ENCODE results near the gene POLE2. TPM values are rescaled to one million over a fixed set of nuclear protein-coding genes. Genes with fewer than 3 reads are reported as not detected.
A peak's percentile ranks its signal among the peaks of the same experiment; 100 is the strongest.

POLE2 gene
- total and polyA plus RNA-seq, 2 of the 13 experiments (the other 11 are each of a cell fraction or from before 2014, with no cell fraction given), result 16.6 to 37.0 TPM

DNA sequence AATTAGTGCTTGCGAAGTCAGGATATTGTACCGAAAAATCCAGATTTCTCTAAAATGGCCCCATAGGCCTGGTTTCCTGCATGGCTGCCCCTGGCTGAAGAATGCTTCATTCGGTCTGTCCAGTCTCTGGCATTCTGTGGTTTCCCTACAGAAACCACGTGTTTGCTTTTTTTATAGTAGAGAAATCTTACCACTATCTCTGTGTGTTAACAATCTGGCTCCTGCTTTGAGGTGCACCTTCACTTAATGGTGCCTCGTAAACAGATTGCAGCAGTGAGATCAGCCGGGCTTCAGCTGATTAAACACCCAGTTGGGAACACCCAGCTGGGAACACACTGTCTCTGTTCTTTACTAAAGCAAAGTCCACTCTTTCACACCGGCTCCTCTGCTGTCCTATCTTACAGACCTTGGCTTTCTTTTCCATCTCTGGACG lies 46.3 kb downstream of the POLE2 start:
- 18% methylated on average over 8 of the region's 8 CpGs for WGBS (ENCODE audit: low lambda C conversion rate)
- CTCF ChIA-PET (ENCODE audit: low intra/inter-chr PET ratio, low total read pairs), result no interaction called here
- POLR2A ChIA-PET, result interaction anchor here (1.0 to 3.0 kb wide), 6 partner anchors 8 to 345 kb away, joined by 3 to 10 read pairs (median 4); partner anchors contain the start of genes KLHDC2, RPL36AL and RPS29
- intact Hi-C loops (cut with micrococcal nuclease; ENCODE audit: unreplicated experiment) (loop anchor here (5.0 kb wide), 1 partner anchor 51 kb away; the partner anchor contains the start of gene KLHDC1), in situ Hi-C loops (cut with HindIII; ENCODE audit: extremely low pct_ligation_motif_present, low pct_unique_long_range_greater_than_20kb) (no loop called here)
- Histone ChIP-seq H3K4me3 (replicated peaks in 1 of 3; ENCODE audit: insufficient read depth in 1 of 3, low read depth in 2 of 3, low read length in 3 of 3) (peak overlapping the region in 2 of 3 experiments; percentile 7 to 13; a peak in 2 of 6 replicates), H3K4me2 (ENCODE audit: low read depth, low read length) (peak overlapping the region; percentile 77), H3K9ac (ENCODE audit: insufficient read depth, low read depth, low read length) (peak overlapping the region; percentile 48), H3K36me3 (replicated peaks in 1 of 2; ENCODE audit: control insufficient read depth in 1 of 2, insufficient read depth in 2 of 2, low read length in 2 of 2) (peaks cover 0 to 11% of the 10 kb centered on the region in 2 experiments; a peak in 3 of 5 replicates), H3K9me3 (ENCODE audit: low read length) (no peaks in the 10 kb centered on the region), H3K27me3 (ENCODE audit: control insufficient read depth in 1 of 2, insufficient read depth in 2 of 2, low read length in 2 of 2) (no peaks in the 10 kb centered on the region), H3K4me1 (ENCODE audit: insufficient read depth, low read length) (peaks cover 57% of the 10 kb centered on the region), H3K79me2 (ENCODE audit: insufficient read depth, low read length) (peaks cover 19% of the 10 kb centered on the region), H3K27ac (ENCODE audit: extremely low read length, insufficient read depth, low read length) (peak overlapping the region; percentile 70), H2AFZ (ENCODE audit: low read length) (no peak overlapping the region), H4K20me1 (ENCODE audit: insufficient read depth, low read length) (peaks cover 4% of the 10 kb centered on the region; the same call in 1 of the 2 replicates)
- DNase-seq (ENCODE audit: low spot score) (peak; percentile 96), ATAC-seq (peak; percentile 98), FAIRE-seq (peak; percentile 98)
- BruUV-seq (replicated peaks), result no TSS peak
- TF ChIP-seq GFI1 (CRISPR knock-in tag; IDR thresholded peaks at IDR 0.05; ENCODE audit: borderline replicate concordance) (peak; percentile 88), RARG (CRISPR knock-in tag; IDR thresholded peaks at IDR 0.05; ENCODE audit: low read depth) (no peak), NFYB (CRISPR knock-in tag; IDR thresholded peaks at IDR 0.05) (no peak), ZFP36 (IDR thresholded peaks at IDR 0.05; ENCODE audit: borderline replicate concordance, low read depth, low read length, partially characterized antibody) (peak; percentile 49), ZNF292 (CRISPR knock-in tag; IDR thresholded peaks at IDR 0.05; ENCODE audit: borderline replicate concordance, low read depth) (peak; percentile 96), SKI (IDR thresholded peaks at IDR 0.05; ENCODE audit: partially characterized antibody) (peak; percentile 67), ZNF124 (CRISPR knock-in tag; IDR thresholded peaks at IDR 0.05) (0 out of 2 replicates have a peak, but pooled peaks have one; percentile 51), XRCC5 (optimal IDR thresholded peaks at IDR 0.05; ENCODE audit: low read length) (peak; percentile 30), ZSCAN21 (CRISPR knock-in tag; IDR thresholded peaks at IDR 0.05; ENCODE audit: borderline replicate concordance) (no peak), IKZF4 (CRISPR knock-in tag; IDR thresholded peaks at IDR 0.05; ENCODE audit: borderline replicate concordance, low read depth, not compliant biosample characterization) (no peak), ZBTB38 (CRISPR knock-in tag; IDR thresholded peaks at IDR 0.05) (peak; percentile 70), KLF16 (CRISPR knock-in tag; IDR thresholded peaks at IDR 0.05) (peak in 1 of 2 experiments; percentile 44; a peak in 1 of 4 replicates), ZNF572 (CRISPR knock-in tag; IDR thresholded peaks at IDR 0.05) (no peak), HDAC2 (CRISPR knock-in tag; IDR thresholded peaks at IDR 0.05) (peak; percentile 95), RARA (CRISPR knock-in tag; IDR thresholded peaks at IDR 0.05) (peak; percentile 60; the same call in 1 of the 2 replicates), ZNF878 (CRISPR knock-in tag; IDR thresholded peaks at IDR 0.05) (peak; percentile 82), ZNF768 (CRISPR knock-in tag; IDR thresholded peaks at IDR 0.05) (peak; percentile 82; the same call in 1 of the 2 replicates), ZNF780A (CRISPR knock-in tag; IDR thresholded peaks at IDR 0.05) (no peak), RXRB (CRISPR knock-in tag; IDR thresholded peaks at IDR 0.05; ENCODE audit: borderline replicate concordance) (peak; percentile 71), PCBP1 (IDR thresholded peaks at IDR 0.05; ENCODE audit: borderline replicate concordance, low read depth, low read length) (no peak), CHD2 (IDR thresholded peaks at IDR 0.05; ENCODE audit: low read depth, low read length) (no peak), ETV5 (CRISPR knock-in tag; IDR thresholded peaks at IDR 0.05; ENCODE audit: borderline replicate concordance) (peak; percentile 60; the same call in 1 of the 2 replicates), NR2F6 (IDR thresholded peaks at IDR 0.05) (peak; percentile 68; the same call in 1 of the 2 replicates), NR2F6 (CRISPR knock-in tag; IDR thresholded peaks at IDR 0.05) (peak; percentile 72), KAT2B (IDR thresholded peaks at IDR 0.05; ENCODE audit: borderline replicate concordance, low read depth, low read length) (no peak)
- TF ChIP-seq, protein P1, sequence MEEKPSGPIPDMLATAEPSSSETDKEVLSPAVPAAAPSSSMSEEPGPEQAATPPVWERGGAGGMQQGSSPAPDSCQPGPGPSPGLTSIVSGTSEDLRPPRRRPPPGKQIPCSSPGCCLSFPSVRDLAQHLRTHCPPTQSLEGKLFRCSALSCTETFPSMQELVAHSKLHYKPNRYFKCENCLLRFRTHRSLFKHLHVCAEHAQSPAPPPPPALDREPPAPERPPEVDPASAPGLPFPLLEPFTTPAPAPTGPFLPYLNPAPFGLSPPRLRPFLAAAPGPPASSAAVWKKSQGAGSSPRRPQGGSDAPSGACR (CRISPR knock-in tag; IDR thresholded peaks at IDR 0.05), result 0 out of 2 replicates have a peak, but pooled peaks have one; percentile 47
